GM23338 (cell line): ENCODE measurements around the gene CLDN9. TPM values are rescaled to one million over a fixed set of nuclear protein-coding genes. Genes with fewer than 3 reads are reported as not detected.

ENCODE experiments used
- ATAC-seq: fragments of 200-7000 bp; cut with Tn5 transposase; 3 replicates; pipeline ENCODE4 v1.9.1; 2020
- DNase-seq: peaks from one replicate; pipeline ENCODE4 v3.0.0-alpha.2; 2015; ENCODE audit warnings: low spot score
- H2AFZ ChIP-seq: fragments of 200-600 bp; sonication (generic); 2 replicates; pipeline ENCODE4 v1.8.0; 2016; ENCODE audit warnings: antibody characterized with exemption, mild to moderate bottlenecking, moderate library complexity
- H3F3A ChIP-seq: fragments of 200-600 bp; sonication (generic); replicated peaks from 2 replicates; pipeline ENCODE4 v1.8.0; 2017; ENCODE audit warnings: antibody characterized with exemption, mixed run types, low read depth
- H3K27ac ChIP-seq: fragments of 200-600 bp; sonication (generic); 2 replicates; pipeline ENCODE4 v1.6.1; 2016; ENCODE audit warnings: low read depth
- H3K27me3 ChIP-seq: fragments of 200-600 bp; sonication (generic); 2 replicates; pipeline ENCODE4 v1.8.0; 2016; ENCODE audit warnings: mild to moderate bottlenecking, mixed run types, moderate library complexity; ENCODE audit not compliant: insufficient read depth
- H3K36me3 ChIP-seq: fragments of 200-600 bp; sonication (generic); 2 replicates; pipeline ENCODE4 v1.8.0; 2016; ENCODE audit warnings: mild to moderate bottlenecking; ENCODE audit not compliant: insufficient read depth
- H3K4me1 ChIP-seq: fragments of 200-600 bp; sonication (generic); 2 replicates; pipeline ENCODE4 v1.8.0; 2016; ENCODE audit warnings: mild to moderate bottlenecking, moderate library complexity; ENCODE audit not compliant: insufficient read depth
- H3K4me2 ChIP-seq: fragments of 200-600 bp; sonication (generic); 2 replicates; pipeline ENCODE4 v1.7.1; 2017; ENCODE audit warnings: mixed run types
- H3K4me3 ChIP-seq: fragments of 200-600 bp; sonication (generic); 2 replicates; pipeline ENCODE4 v1.6.1; 2016; ENCODE audit warnings: mixed run types
- H3K79me2 ChIP-seq: fragments of 200-600 bp; sonication (generic); replicated peaks from 2 replicates; pipeline ENCODE4 v1.8.0; 2017; ENCODE audit warnings: mild to moderate bottlenecking; ENCODE audit not compliant: insufficient read depth
- H3K9me2 ChIP-seq: fragments of 200-600 bp; sonication (generic); 2 replicates; pipeline ENCODE4 v1.8.0; 2017; ENCODE audit not compliant: insufficient read depth
- H4K20me1 ChIP-seq: fragments of 200-600 bp; sonication (generic); replicated peaks from 2 replicates; pipeline ENCODE4 v1.8.0; 2017; ENCODE audit warnings: mild to moderate bottlenecking; ENCODE audit not compliant: insufficient read depth
- H3K27ac Mint-ChIP-seq: 2 replicates; pipeline ENCODE4 v1.8.0; 2020; ENCODE audit warnings: inconsistent platforms, mild to moderate bottlenecking, moderate library complexity, mixed read lengths
- H3K27me3 Mint-ChIP-seq: 3 replicates; pipeline ENCODE4 v1.8.0; 2022; ENCODE audit warnings: low read depth, mild to moderate bottlenecking, moderate library complexity, mixed read lengths, inconsistent platforms; ENCODE audit not compliant: insufficient read depth, poor library complexity
- H3K36me3 Mint-ChIP-seq: 3 replicates; pipeline ENCODE4 v1.8.0; 2021; ENCODE audit warnings: low read depth, mild to moderate bottlenecking, inconsistent platforms, moderate library complexity, mixed read lengths
- H3K4me1 Mint-ChIP-seq: 3 replicates; pipeline ENCODE4 v1.8.0; 2020; ENCODE audit warnings: mild to moderate bottlenecking, inconsistent platforms, mixed read lengths
- H3K4me3 Mint-ChIP-seq: 3 replicates; pipeline ENCODE4 v1.8.0; 2021; ENCODE audit warnings: moderate library complexity, mild to moderate bottlenecking, inconsistent platforms, mixed read lengths
- H3K9me3 Mint-ChIP-seq: 3 replicates; pipeline ENCODE4 v1.8.0; 2020; ENCODE audit warnings: moderate library complexity, mild to moderate bottlenecking, inconsistent platforms, mixed read lengths
- CREB1 ChIP-seq: fragments of 250-450 bp; sonication (Bioruptor Pico); IDR thresholded peaks from 2 replicates; pipeline ENCODE4 v1.5.0; 2020; ENCODE audit warnings: low read depth, mild to moderate bottlenecking, moderate library complexity
- EZH2 ChIP-seq: fragments of 200-600 bp; sonication (generic); IDR thresholded peaks from one replicate; pipeline ENCODE4 v1.8.0; 2017; ENCODE audit warnings: antibody characterized with exemption, mild to moderate bottlenecking, low read depth; ENCODE audit not compliant: unreplicated experiment
- JUNB ChIP-seq: IDR thresholded peaks from one replicate; pipeline ENCODE4 v1.6.1; 2016; ENCODE audit warnings: antibody characterized with exemption; ENCODE audit not compliant: unreplicated experiment
- NANOG ChIP-seq: IDR thresholded peaks from 2 replicates; pipeline ENCODE4 v1.6.1; 2016; ENCODE audit warnings: antibody characterized with exemption, borderline replicate concordance
- STAT1 ChIP-seq: IDR thresholded peaks from one replicate; pipeline ENCODE4 v1.6.1; 2016; ENCODE audit warnings: antibody characterized with exemption; ENCODE audit not compliant: unreplicated experiment
- ZNF114 ChIP-seq: fragments of 250-450 bp; sonication (Bioruptor Pico); IDR thresholded peaks from 2 replicates; pipeline ENCODE4 v1.5.0; 2020; ENCODE audit warnings: mild to moderate bottlenecking, moderate library complexity
- ZNF331 ChIP-seq: fragments of 250-450 bp; sonication (Bioruptor Pico); IDR thresholded peaks from 2 replicates; pipeline ENCODE4 v1.5.0; 2020; ENCODE audit warnings: low read depth, mild to moderate bottlenecking, moderate library complexity
- polyA plus RNA-seq: library from polyadenylated mRNA; unstranded; fragments of >200 nt; fragmentation: Nextera tagmentation; extraction: Ambion mirVana; gene quantifications from 2 replicates; pipeline ENCODE4 v1.2.1, GENCODE V29; 2016
- total RNA-seq: library from RNA; depleted of rRNA; stranded (reverse); fragments of >200 nt; shearing (Covaris generic); gene quantifications from 2 replicates; pipeline ENCODE4 v1.2.3, GENCODE V29; 2014
- TF ChIP-seq, protein P1 (sequence below), 2 experiments: fragments of 200-600 bp in 1 of 2; sonication (generic) in 1 of 2; conservative IDR thresholded peaks; 2 replicates each; pipeline versions ENCODE4 v1.5.1 to v1.6.1; 2016 to 2017; ENCODE audit warnings: antibody characterized with exemption in 2 of 2, low read depth in 2 of 2, mild to moderate bottlenecking in 2 of 2, moderate library complexity in 1 of 2
- TF ChIP-seq, protein P2 (sequence below): fragments of 250-450 bp; sonication (Bioruptor Pico); IDR thresholded peaks from 2 replicates; pipeline ENCODE4 v1.5.0; 2020; ENCODE audit warnings: mild to moderate bottlenecking, moderate library complexity

The CLDN9 gene
- total and polyA plus RNA-seq, 2 experiments from 2014 or later = 1.8 to 3.0 TPM

DNA sequence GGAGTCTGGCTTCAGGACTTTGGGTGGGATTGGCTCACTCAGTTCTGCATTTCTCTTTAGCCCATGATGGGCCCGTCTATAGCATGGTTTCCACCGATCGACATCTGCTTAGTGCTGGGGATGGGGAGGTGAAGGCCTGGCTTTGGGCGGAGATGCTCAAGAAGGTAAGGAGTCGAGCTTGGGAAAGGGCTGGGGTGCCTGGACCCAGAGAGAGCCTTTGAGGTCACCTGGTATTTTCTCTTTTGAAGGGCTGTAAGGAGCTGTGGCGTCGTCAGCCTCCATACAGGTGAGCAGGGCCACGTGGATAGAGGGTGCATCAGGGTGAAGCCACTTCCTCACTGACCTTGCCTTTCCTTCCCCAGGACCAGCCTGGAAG, 13.3 kb downstream of the CLDN9 start:
- peaks cover 34% of the 10 kb centered on the region for H3K4me1 Mint-ChIP-seq
- Histone ChIP-seq H3K9me2 (no peaks in the 10 kb centered on the region), H3F3A (peaks cover 58% of the 10 kb centered on the region), H3K4me1 (peaks cover 37% of the 10 kb centered on the region), H3K4me2 (no peak overlapping the region), H3K27me3 (peaks cover 16% of the 10 kb centered on the region), H3K27ac (no peak overlapping the region), H3K4me3 (no peak overlapping the region), H4K20me1 (peaks cover 21% of the 10 kb centered on the region), H2AFZ (no peak overlapping the region), H3K36me3 (no peaks in the 10 kb centered on the region), H3K79me2 (peaks cover 12% of the 10 kb centered on the region; the same call in 1 of the 2 replicates)
- DNase-seq (no peak), ATAC-seq (no peak)
- peaks cover 36% of the 10 kb centered on the region for H3K27me3 Mint-ChIP-seq
- peaks cover 55% of the 10 kb centered on the region for H3K36me3 Mint-ChIP-seq
- no peak overlapping the region; the same call in 2 of the 3 replicates for H3K4me3 Mint-ChIP-seq
- H3K9me3 Mint-ChIP-seq = no peaks in the 10 kb centered on the region; the same call in 1 of the 3 replicates
- H3K27ac Mint-ChIP-seq = no peak overlapping the region
- TF ChIP-seq JUNB = no peak
- TF ChIP-seq EZH2 = no peak
- no peak for TF ChIP-seq ZNF331
- TF ChIP-seq CREB1 (CRISPR knock-in tag) = no peak
- TF ChIP-seq, protein P1, sequence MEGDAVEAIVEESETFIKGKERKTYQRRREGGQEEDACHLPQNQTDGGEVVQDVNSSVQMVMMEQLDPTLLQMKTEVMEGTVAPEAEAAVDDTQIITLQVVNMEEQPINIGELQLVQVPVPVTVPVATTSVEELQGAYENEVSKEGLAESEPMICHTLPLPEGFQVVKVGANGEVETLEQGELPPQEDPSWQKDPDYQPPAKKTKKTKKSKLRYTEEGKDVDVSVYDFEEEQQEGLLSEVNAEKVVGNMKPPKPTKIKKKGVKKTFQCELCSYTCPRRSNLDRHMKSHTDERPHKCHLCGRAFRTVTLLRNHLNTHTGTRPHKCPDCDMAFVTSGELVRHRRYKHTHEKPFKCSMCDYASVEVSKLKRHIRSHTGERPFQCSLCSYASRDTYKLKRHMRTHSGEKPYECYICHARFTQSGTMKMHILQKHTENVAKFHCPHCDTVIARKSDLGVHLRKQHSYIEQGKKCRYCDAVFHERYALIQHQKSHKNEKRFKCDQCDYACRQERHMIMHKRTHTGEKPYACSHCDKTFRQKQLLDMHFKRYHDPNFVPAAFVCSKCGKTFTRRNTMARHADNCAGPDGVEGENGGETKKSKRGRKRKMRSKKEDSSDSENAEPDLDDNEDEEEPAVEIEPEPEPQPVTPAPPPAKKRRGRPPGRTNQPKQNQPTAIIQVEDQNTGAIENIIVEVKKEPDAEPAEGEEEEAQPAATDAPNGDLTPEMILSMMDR (conservative IDR thresholded peaks at IDR 0.05; ENCODE audit: low read depth in 2 of 2) = no peak
- TF ChIP-seq, protein P2, sequence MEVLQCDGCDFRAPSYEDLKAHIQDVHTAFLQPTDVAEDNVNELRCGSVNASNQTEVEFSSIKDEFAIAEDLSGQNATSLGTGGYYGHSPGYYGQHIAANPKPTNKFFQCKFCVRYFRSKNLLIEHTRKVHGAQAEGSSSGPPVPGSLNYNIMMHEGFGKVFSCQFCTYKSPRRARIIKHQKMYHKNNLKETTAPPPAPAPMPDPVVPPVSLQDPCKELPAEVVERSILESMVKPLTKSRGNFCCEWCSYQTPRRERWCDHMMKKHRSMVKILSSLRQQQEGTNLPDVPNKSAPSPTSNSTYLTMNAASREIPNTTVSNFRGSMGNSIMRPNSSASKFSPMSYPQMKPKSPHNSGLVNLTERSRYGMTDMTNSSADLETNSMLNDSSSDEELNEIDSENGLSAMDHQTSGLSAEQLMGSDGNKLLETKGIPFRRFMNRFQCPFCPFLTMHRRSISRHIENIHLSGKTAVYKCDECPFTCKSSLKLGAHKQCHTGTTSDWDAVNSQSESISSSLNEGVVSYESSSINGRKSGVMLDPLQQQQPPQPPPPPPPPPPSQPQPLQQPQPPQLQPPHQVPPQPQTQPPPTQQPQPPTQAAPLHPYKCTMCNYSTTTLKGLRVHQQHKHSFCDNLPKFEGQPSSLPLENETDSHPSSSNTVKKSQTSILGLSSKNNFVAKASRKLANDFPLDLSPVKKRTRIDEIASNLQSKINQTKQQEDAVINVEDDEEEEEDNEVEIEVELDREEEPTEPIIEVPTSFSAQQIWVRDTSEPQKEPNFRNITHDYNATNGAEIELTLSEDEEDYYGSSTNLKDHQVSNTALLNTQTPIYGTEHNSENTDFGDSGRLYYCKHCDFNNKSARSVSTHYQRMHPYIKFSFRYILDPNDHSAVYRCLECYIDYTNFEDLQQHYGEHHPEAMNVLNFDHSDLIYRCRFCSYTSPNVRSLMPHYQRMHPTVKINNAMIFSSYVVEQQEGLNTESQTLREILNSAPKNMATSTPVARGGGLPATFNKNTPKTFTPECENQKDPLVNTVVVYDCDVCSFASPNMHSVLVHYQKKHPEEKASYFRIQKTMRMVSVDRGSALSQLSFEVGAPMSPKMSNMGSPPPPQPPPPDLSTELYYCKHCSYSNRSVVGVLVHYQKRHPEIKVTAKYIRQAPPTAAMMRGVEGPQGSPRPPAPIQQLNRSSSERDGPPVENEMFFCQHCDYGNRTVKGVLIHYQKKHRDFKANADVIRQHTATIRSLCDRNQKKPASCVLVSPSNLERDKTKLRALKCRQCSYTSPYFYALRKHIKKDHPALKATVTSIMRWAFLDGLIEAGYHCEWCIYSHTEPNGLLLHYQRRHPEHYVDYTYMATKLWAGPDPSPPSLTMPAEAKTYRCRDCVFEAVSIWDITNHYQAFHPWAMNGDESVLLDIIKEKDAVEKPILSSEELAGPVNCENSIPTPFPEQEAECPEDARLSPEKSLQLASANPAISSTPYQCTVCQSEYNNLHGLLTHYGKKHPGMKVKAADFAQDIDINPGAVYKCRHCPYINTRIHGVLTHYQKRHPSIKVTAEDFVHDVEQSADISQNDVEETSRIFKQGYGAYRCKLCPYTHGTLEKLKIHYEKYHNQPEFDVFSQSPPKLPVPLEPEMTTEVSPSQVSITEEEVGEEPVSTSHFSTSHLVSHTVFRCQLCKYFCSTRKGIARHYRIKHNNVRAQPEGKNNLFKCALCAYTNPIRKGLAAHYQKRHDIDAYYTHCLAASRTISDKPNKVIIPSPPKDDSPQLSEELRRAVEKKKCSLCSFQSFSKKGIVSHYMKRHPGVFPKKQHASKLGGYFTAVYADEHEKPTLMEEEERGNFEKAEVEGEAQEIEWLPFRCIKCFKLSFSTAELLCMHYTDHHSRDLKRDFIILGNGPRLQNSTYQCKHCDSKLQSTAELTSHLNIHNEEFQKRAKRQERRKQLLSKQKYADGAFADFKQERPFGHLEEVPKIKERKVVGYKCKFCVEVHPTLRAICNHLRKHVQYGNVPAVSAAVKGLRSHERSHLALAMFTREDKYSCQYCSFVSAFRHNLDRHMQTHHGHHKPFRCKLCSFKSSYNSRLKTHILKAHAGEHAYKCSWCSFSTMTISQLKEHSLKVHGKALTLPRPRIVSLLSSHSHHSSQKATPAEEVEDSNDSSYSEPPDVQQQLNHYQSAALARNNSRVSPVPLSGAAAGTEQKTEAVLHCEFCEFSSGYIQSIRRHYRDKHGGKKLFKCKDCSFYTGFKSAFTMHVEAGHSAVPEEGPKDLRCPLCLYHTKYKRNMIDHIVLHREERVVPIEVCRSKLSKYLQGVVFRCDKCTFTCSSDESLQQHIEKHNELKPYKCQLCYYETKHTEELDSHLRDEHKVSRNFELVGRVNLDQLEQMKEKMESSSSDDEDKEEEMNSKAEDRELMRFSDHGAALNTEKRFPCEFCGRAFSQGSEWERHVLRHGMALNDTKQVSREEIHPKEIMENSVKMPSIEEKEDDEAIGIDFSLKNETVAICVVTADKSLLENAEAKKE (CRISPR knock-in tag) = no peak
- no peak for TF ChIP-seq STAT1
- TF ChIP-seq ZNF114 (CRISPR knock-in tag) = no peak
- TF ChIP-seq NANOG = no peak
